ENCODE data around the gene SEC23IP. TPM values are rescaled to one million over a fixed set of nuclear protein-coding genes. Genes with fewer than 3 reads are reported as not detected.

SEC23IP gene
- polyA plus RNA-seq, 4 donors = 7.8 to 42.0 (median 9.8) TPM

DNA sequence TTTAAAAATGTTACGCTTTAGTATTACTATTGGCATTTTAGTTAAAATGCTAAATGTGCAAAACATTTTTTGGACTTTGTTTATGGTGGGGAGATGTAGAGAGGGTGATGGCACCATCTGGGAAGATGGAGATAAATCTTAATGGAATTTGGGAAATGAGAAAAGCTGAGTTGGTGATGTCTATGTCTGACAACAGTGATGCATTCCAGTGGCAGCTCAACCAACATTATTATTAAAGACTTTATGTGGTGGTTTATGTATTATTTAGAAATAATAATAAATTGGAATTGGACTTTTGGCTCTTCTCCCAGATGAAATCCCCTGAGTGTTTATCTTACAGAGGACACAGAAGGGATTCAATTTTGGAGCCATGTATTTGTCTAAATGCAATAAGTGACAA is 77.6 kb downstream of the SEC23IP start:
- DNase-seq = no peak

DNA sequence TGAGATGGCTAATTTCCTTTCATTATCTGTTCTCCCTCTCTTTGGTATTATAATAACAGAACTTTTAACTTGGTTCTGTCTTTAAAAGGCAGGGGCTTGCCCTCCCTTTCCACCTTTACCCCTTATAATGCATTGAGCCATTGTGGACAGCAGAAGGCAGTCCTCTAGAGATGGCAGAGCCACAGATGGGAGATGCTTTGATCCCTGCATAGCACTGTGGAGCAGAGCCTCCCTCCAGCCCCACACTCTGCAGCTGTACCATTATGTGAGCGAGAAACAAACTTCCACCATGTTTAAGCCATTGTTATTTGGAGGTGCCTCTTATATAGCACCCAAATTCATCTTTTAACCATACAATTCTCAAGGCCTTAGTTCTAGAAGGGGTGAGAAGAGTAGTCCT is 78.4 kb downstream of the SEC23IP start:
- 91 to 97% (median 95%) methylated on average over 1 of the region's 1 CpG for WGBS, 3 donors
- no peak overlapping the region for H3K27ac ChIP-seq (ENCODE audit: low read depth in 1 of 3, low read length in 2 of 3)
- no peaks in the 10 kb centered on the region for H3K27me3 ChIP-seq (ENCODE audit: control insufficient read depth in 3 of 3, insufficient read depth in 3 of 3, low read length in 3 of 3)
- H3K4me3 ChIP-seq (ENCODE audit: low read depth in 1 of 3, low read length in 3 of 3) = no peak overlapping the region
- peaks cover 3 to 5% of the 10 kb centered on the region in 2 donors for H3K9me3 ChIP-seq (ENCODE audit: control insufficient read depth in 2 of 2, insufficient read depth in 1 of 2, low read depth in 1 of 2, low read length in 1 of 2)
- DNase-seq (no peak), FAIRE-seq (no peak)
- H3K4me1 ChIP-seq (ENCODE audit: control insufficient read depth in 3 of 3, insufficient read depth in 2 of 3, low read depth in 1 of 3, low read length in 2 of 3) = no peaks in the 10 kb centered on the region
- H3K36me3 ChIP-seq (ENCODE audit: control insufficient read depth in 3 of 3, insufficient read depth in 2 of 3, low read depth in 1 of 3, low read length in 3 of 3) = no peaks in the 10 kb centered on the region

More for the DNA sequence above, 77.6 kb downstream of the SEC23IP start:
- 71 to 92% (median 90%) methylated on average over 1 of the region's 1 CpG for WGBS, 3 donors
- Histone ChIP-seq H3K27ac (ENCODE audit: low read depth in 1 of 3, low read length in 2 of 3) (no peak overlapping the region), H3K4me3 (ENCODE audit: low read depth in 1 of 3, low read length in 3 of 3) (no peak overlapping the region), H3K36me3 (ENCODE audit: control insufficient read depth in 3 of 3, insufficient read depth in 2 of 3, low read depth in 1 of 3, low read length in 3 of 3) (no peaks in the 10 kb centered on the region), H3K9me3 (ENCODE audit: control insufficient read depth in 2 of 2, insufficient read depth in 1 of 2, low read depth in 1 of 2, low read length in 1 of 2) (peaks cover 3 to 5% of the 10 kb centered on the region in 2 donors), H3K27me3 (ENCODE audit: control insufficient read depth in 3 of 3, insufficient read depth in 3 of 3, low read length in 3 of 3) (no peaks in the 10 kb centered on the region), H3K4me1 (ENCODE audit: control insufficient read depth in 3 of 3, insufficient read depth in 2 of 3, low read depth in 1 of 3, low read length in 2 of 3) (no peaks in the 10 kb centered on the region)
- no peak for FAIRE-seq

- DNase-seq (peak in 1 of 2 donors; percentile 5), FAIRE-seq (no peak)
- H3K4me1 ChIP-seq (ENCODE audit: control insufficient read depth in 3 of 3, insufficient read depth in 2 of 3, low read depth in 1 of 3, low read length in 2 of 3) = no peaks in the 10 kb centered on the region
- no peaks in the 10 kb centered on the region for H3K36me3 ChIP-seq (ENCODE audit: control insufficient read depth in 3 of 3, insufficient read depth in 2 of 3, low read depth in 1 of 3, low read length in 3 of 3)
- peaks cover 0 to 3% (median 0%) of the 10 kb centered on the region in 3 donors for H3K27me3 ChIP-seq (ENCODE audit: control insufficient read depth in 3 of 3, insufficient read depth in 3 of 3, low read length in 3 of 3)
- no peak overlapping the region for H3K27ac ChIP-seq (ENCODE audit: low read depth in 1 of 3, low read length in 2 of 3)
- no peak overlapping the region for H3K4me3 ChIP-seq (ENCODE audit: low read depth in 1 of 3, low read length in 3 of 3)
- H3K9me3 ChIP-seq (ENCODE audit: control insufficient read depth in 2 of 2, insufficient read depth in 1 of 2, low read depth in 1 of 2, low read length in 1 of 2) = no peaks in the 10 kb centered on the region
- WGBS, 3 donors = 51 to 80% (median 73%) methylated on average over 5 of the region's 5 CpGs
Observed at GRCh38 chr10:119973281-119973680, 80.8 kb downstream of the SEC23IP start.

- DNase-seq = no peak
- FAIRE-seq = no peak
- no peaks in the 10 kb centered on the region for H3K36me3 ChIP-seq (ENCODE audit: control insufficient read depth in 3 of 3, insufficient read depth in 2 of 3, low read depth in 1 of 3, low read length in 3 of 3)
- WGBS, 3 donors = 59 to 65% (median 60%) methylated on average over 3 of the region's 3 CpGs
- H3K9me3 ChIP-seq (ENCODE audit: control insufficient read depth in 2 of 2, insufficient read depth in 1 of 2, low read depth in 1 of 2, low read length in 1 of 2) = no peaks in the 10 kb centered on the region
- no peak overlapping the region for H3K4me3 ChIP-seq (ENCODE audit: low read depth in 1 of 3, low read length in 3 of 3)
- no peak overlapping the region for H3K27ac ChIP-seq (ENCODE audit: low read depth in 1 of 3, low read length in 2 of 3)
- peaks cover 0 to 3% (median 0%) of the 10 kb centered on the region in 3 donors for H3K27me3 ChIP-seq (ENCODE audit: control insufficient read depth in 3 of 3, insufficient read depth in 3 of 3, low read length in 3 of 3)
- H3K4me1 ChIP-seq (ENCODE audit: control insufficient read depth in 3 of 3, insufficient read depth in 2 of 3, low read depth in 1 of 3, low read length in 2 of 3) = no peaks in the 10 kb centered on the region
Observed at GRCh38 chr10:119976421-119976820, 83.9 kb downstream of the SEC23IP start.

DNA sequence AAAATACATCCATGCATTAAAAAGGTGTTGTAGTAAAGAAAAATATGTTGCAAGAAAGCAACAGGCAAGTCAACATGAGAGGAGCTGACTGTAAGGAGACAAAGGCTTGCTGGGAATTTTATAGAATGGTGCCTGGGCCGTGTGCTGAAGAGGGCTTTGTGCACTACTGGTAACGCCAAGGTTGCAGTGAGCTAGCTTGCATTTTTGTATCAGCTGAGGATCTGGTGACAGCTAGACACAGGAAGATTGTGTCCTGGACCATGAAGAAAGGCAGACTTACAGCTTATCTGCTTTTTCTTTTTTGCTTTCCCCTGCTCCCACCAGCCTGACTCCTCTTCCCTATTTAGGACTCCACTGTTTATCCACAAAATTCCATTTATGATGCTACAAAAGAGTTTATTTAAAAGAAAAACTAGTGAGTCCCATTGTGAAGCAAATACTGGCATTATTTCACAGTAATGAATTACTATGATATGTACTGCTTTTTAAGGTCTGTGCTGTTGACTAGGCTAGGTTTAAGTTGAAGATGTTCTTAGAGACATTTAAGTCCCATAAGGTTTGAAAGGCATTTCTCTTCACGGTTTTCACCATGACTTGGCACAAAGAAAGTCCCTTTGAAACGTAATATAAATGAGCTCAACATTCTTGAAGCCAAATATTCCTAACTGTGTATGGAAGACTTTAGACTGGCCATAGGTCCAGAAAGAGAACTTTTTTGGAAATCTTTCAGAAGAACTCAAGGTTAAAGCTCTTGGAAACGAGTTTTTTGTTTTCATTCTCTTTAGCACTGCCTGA is 88.6 kb downstream of the SEC23IP start:
- WGBS, 3 donors = 50 to 62% (median 58%) methylated on average over 5 of the region's 5 CpGs
- no peaks in the 10 kb centered on the region for H3K36me3 ChIP-seq (ENCODE audit: control insufficient read depth in 3 of 3, insufficient read depth in 2 of 3, low read depth in 1 of 3, low read length in 3 of 3)
- no peak overlapping the region for H3K4me3 ChIP-seq (ENCODE audit: low read depth in 1 of 3, low read length in 3 of 3)
- no peak for DNase-seq
- peaks cover 0 to 2% of the 10 kb centered on the region in 2 donors for H3K9me3 ChIP-seq (ENCODE audit: control insufficient read depth in 2 of 2, insufficient read depth in 1 of 2, low read depth in 1 of 2, low read length in 1 of 2)
- FAIRE-seq = no peak
- peaks cover 0 to 3% (median 0%) of the 10 kb centered on the region in 3 donors for H3K27me3 ChIP-seq (ENCODE audit: control insufficient read depth in 3 of 3, insufficient read depth in 3 of 3, low read length in 3 of 3)
- H3K27ac ChIP-seq (ENCODE audit: low read depth in 1 of 3, low read length in 2 of 3) = no peak overlapping the region
- no peaks in the 10 kb centered on the region for H3K4me1 ChIP-seq (ENCODE audit: control insufficient read depth in 3 of 3, insufficient read depth in 2 of 3, low read depth in 1 of 3, low read length in 2 of 3)

DNA sequence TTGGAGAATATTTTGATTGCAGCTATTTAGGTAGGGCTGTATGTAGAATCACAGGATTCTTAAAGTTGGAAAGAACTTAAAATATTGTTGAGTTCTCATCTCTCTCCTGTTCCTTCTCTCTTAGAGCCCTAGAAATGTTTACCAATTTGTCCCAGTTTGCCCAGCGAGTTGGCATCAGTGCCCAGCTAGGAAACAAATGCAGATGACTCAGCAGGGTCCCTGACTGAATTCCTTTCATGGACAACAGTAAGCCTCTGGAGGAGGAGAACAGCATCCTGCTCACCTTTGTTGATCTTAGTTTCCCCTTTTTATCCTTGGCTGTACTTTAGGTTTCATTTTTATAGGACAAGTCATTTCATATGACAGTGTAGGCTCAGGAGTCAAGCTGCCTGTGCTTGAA is 89.3 kb downstream of the SEC23IP start:
- H3K4me3 ChIP-seq (ENCODE audit: low read depth in 1 of 3, low read length in 3 of 3) = no peak overlapping the region
- H3K4me1 ChIP-seq (ENCODE audit: control insufficient read depth in 3 of 3, insufficient read depth in 2 of 3, low read depth in 1 of 3, low read length in 2 of 3) = no peaks in the 10 kb centered on the region
- no peak for DNase-seq
- H3K9me3 ChIP-seq (ENCODE audit: control insufficient read depth in 2 of 2, insufficient read depth in 1 of 2, low read depth in 1 of 2, low read length in 1 of 2) = peaks cover 0 to 2% of the 10 kb centered on the region in 2 donors
- H3K27me3 ChIP-seq (ENCODE audit: control insufficient read depth in 3 of 3, insufficient read depth in 3 of 3, low read length in 3 of 3) = peaks cover 0 to 3% (median 0%) of the 10 kb centered on the region in 3 donors
- FAIRE-seq = no peak
- no peaks in the 10 kb centered on the region for H3K36me3 ChIP-seq (ENCODE audit: control insufficient read depth in 3 of 3, insufficient read depth in 2 of 3, low read depth in 1 of 3, low read length in 3 of 3)
- H3K27ac ChIP-seq (ENCODE audit: low read depth in 1 of 3, low read length in 2 of 3) = no peak overlapping the region
- 31 to 43% (median 38%) methylated on average over 1 of the region's 1 CpG for WGBS, 3 donors

DNA sequence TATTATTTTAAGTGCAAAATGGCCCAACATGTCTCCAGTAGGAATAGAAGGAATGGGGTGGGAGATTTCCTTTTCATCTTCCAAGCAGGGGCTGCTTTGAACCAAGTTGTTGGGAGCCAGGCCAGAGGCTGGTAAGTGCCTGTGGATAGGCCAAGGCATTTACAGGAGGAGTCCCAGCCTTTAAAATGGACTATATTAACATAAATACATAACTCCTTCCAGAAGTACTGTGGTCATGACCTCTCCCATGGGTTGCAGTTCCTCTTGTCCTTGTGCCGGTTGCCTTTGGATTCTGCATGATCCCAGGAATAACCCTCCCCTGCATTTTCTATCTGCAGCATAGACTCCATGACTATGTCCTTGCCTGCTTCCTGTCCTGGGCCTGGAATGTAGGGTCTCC is 95.8 kb downstream of the SEC23IP start:
- Histone ChIP-seq H3K4me3 (ENCODE audit: low read depth in 1 of 3, low read length in 3 of 3) (no peak overlapping the region), H3K36me3 (ENCODE audit: control insufficient read depth in 3 of 3, insufficient read depth in 2 of 3, low read depth in 1 of 3, low read length in 3 of 3) (no peaks in the 10 kb centered on the region), H3K9me3 (ENCODE audit: control insufficient read depth in 2 of 2, insufficient read depth in 1 of 2, low read depth in 1 of 2, low read length in 1 of 2) (peaks cover 0 to 2% of the 10 kb centered on the region in 2 donors), H3K4me1 (ENCODE audit: control insufficient read depth in 3 of 3, insufficient read depth in 2 of 3, low read depth in 1 of 3, low read length in 2 of 3) (no peaks in the 10 kb centered on the region), H3K27ac (ENCODE audit: low read depth in 1 of 3, low read length in 2 of 3) (no peak overlapping the region), H3K27me3 (ENCODE audit: control insufficient read depth in 3 of 3, insufficient read depth in 3 of 3, low read length in 3 of 3) (no peaks in the 10 kb centered on the region)
- FAIRE-seq (no peak), DNase-seq (no peak)
- 82 to 84% (median 84%) methylated on average over 1 of the region's 1 CpG for WGBS, 3 donors

DNA sequence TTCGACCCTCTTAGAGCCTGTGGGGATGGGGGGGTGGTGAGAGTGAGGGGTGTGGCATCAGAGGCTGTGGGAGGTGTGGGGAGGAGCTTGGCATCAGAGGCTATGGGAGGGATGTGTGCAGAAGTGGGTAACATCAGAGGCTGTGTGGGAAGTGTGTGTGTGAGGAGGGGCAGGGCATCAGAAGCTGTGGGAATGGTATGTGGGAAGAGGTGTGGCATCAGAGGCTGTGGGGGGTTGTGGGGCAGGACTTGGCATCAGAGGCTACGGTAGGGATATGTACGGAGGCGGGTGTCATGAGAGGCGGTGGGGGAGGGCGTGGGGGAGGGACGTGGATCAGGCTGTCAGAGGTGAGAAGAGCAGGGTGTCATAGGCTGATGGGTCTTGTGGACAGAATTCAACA is 97.4 kb downstream of the SEC23IP start:
- no peak overlapping the region for H3K4me3 ChIP-seq (ENCODE audit: low read depth in 1 of 3, low read length in 3 of 3)
- no peaks in the 10 kb centered on the region for H3K27me3 ChIP-seq (ENCODE audit: control insufficient read depth in 3 of 3, insufficient read depth in 3 of 3, low read length in 3 of 3)
- DNase-seq (no peak), FAIRE-seq (no peak)
- H3K36me3 ChIP-seq (ENCODE audit: control insufficient read depth in 3 of 3, insufficient read depth in 2 of 3, low read depth in 1 of 3, low read length in 3 of 3) = no peaks in the 10 kb centered on the region
- 69 to 75% (median 70%) methylated on average over 7 of the region's 7 CpGs for WGBS, 3 donors
- H3K27ac ChIP-seq (ENCODE audit: low read depth in 1 of 3, low read length in 2 of 3) = no peak overlapping the region
- no peaks in the 10 kb centered on the region for H3K4me1 ChIP-seq (ENCODE audit: control insufficient read depth in 3 of 3, insufficient read depth in 2 of 3, low read depth in 1 of 3, low read length in 2 of 3)
- no peaks in the 10 kb centered on the region for H3K9me3 ChIP-seq (ENCODE audit: control insufficient read depth in 2 of 2, insufficient read depth in 1 of 2, low read depth in 1 of 2, low read length in 1 of 2)

DNA sequence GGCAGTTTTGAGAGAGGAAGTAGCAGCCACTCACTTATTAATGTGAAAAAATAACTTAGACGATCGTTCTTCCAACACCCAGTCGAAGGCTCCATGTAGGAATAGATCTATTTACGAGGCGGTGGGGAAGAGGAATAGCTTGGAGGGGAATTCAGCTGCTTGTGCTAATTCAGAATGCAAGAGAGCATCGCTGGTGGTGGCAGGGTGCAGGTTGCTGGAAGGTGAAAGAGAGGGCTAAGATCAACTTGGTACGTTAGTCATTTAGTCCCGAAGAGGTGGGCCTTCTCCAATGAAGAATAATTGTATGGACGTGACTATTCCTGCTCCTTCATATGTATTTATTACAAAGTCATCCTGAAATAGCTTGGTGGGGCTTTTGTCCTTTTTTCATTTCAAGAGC is 98.5 kb downstream of the SEC23IP start:
- H3K4me1 ChIP-seq (ENCODE audit: control insufficient read depth in 3 of 3, insufficient read depth in 2 of 3, low read depth in 1 of 3, low read length in 2 of 3) = no peaks in the 10 kb centered on the region
- H3K9me3 ChIP-seq (ENCODE audit: control insufficient read depth in 2 of 2, insufficient read depth in 1 of 2, low read depth in 1 of 2, low read length in 1 of 2) = no peaks in the 10 kb centered on the region
- H3K27me3 ChIP-seq (ENCODE audit: control insufficient read depth in 3 of 3, insufficient read depth in 3 of 3, low read length in 3 of 3) = no peaks in the 10 kb centered on the region
- DNase-seq (no peak), FAIRE-seq (no peak)
- no peak overlapping the region for H3K27ac ChIP-seq (ENCODE audit: low read depth in 1 of 3, low read length in 2 of 3)
- H3K36me3 ChIP-seq (ENCODE audit: control insufficient read depth in 3 of 3, insufficient read depth in 2 of 3, low read depth in 1 of 3, low read length in 3 of 3) = no peaks in the 10 kb centered on the region
- no peak overlapping the region for H3K4me3 ChIP-seq (ENCODE audit: low read depth in 1 of 3, low read length in 3 of 3)
- WGBS, 3 donors = 65 to 77% (median 69%) methylated on average over 9 of the region's 9 CpGs
